ENCODE results near the gene LRRC75A.

- TF ChIP-seq, protein P1, sequence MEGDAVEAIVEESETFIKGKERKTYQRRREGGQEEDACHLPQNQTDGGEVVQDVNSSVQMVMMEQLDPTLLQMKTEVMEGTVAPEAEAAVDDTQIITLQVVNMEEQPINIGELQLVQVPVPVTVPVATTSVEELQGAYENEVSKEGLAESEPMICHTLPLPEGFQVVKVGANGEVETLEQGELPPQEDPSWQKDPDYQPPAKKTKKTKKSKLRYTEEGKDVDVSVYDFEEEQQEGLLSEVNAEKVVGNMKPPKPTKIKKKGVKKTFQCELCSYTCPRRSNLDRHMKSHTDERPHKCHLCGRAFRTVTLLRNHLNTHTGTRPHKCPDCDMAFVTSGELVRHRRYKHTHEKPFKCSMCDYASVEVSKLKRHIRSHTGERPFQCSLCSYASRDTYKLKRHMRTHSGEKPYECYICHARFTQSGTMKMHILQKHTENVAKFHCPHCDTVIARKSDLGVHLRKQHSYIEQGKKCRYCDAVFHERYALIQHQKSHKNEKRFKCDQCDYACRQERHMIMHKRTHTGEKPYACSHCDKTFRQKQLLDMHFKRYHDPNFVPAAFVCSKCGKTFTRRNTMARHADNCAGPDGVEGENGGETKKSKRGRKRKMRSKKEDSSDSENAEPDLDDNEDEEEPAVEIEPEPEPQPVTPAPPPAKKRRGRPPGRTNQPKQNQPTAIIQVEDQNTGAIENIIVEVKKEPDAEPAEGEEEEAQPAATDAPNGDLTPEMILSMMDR (IDR thresholded peaks at IDR 0.05), result no peak
- TF ChIP-seq SIN3A (IDR thresholded peaks at IDR 0.05; ENCODE audit: borderline replicate concordance, insufficient read depth, low read depth, low read length) (no peak), REST (IDR thresholded peaks at IDR 0.05; ENCODE audit: insufficient read depth in 1 of 2, low read depth in 2 of 2, low read length in 1 of 2) (no peak), POLR2AphosphoS5 (IDR thresholded peaks at IDR 0.05; ENCODE audit: low read depth, low read length) (no peak), TCF7L2 (IDR thresholded peaks at IDR 0.05; ENCODE audit: low read depth, low read length) (no peak)
These were observed 66.0 kb downstream of the LRRC75A start for GRCh38 chr17:16425698-16426659.

Measured in Panc1 (cell line).